C4-2B (cell line): ENCODE data around the gene USH2A.
"Not testable (repeated sequence)": the region's sequence is repeated elsewhere in the genome, so short reads cannot be mapped to it uniquely, and the experiment has no call there.

Source experiments
- H3K27ac ChIP-seq: fragments of 450-650 bp; 2 replicates; pipeline ENCODE4 v1.5.1; 2017
- ZFX ChIP-seq: fragments of 450-650 bp; IDR thresholded peaks from 2 replicates; pipeline ENCODE4 v1.6.1; 2017
- TF ChIP-seq, protein P1 (sequence below): fragments of 450-650 bp; conservative IDR thresholded peaks from 2 replicates; pipeline ENCODE4 v1.5.1; 2017; ENCODE audit warnings: mild to moderate bottlenecking

Gene USH2A

DNA sequence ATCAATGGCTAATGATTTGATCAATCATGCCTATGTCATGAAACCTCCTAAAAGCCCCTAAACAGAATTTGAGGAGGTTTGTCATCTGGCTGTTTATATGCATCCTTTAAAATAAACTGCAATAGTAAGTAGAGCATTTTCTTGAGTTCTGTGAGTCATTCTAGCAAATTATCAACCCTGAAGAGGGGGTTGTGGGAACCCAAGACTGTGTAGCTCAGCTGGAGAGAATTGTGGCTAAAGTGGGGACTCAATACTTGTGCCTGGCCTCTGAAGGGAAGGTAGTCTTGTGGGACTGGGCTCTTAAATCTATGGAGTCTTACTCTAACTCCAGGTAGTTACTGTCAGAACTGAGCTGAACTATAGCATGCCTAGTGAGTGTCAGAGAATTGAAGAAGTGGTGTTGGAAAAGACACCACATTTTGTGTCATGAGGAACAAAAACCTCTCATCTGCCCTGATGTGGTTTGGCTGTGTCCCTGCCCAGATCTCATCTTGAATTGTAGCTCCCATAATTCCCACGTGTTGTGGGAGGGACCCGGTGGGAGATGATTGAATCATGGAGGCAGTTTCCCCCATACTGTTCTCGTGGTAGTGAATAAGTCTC, 402.4 kb downstream of the USH2A start:
- H3K27ac ChIP-seq, result no peak overlapping the region
- TF ChIP-seq ZFX, result no peak
- TF ChIP-seq, protein P1, sequence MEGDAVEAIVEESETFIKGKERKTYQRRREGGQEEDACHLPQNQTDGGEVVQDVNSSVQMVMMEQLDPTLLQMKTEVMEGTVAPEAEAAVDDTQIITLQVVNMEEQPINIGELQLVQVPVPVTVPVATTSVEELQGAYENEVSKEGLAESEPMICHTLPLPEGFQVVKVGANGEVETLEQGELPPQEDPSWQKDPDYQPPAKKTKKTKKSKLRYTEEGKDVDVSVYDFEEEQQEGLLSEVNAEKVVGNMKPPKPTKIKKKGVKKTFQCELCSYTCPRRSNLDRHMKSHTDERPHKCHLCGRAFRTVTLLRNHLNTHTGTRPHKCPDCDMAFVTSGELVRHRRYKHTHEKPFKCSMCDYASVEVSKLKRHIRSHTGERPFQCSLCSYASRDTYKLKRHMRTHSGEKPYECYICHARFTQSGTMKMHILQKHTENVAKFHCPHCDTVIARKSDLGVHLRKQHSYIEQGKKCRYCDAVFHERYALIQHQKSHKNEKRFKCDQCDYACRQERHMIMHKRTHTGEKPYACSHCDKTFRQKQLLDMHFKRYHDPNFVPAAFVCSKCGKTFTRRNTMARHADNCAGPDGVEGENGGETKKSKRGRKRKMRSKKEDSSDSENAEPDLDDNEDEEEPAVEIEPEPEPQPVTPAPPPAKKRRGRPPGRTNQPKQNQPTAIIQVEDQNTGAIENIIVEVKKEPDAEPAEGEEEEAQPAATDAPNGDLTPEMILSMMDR, result no peak

DNA sequence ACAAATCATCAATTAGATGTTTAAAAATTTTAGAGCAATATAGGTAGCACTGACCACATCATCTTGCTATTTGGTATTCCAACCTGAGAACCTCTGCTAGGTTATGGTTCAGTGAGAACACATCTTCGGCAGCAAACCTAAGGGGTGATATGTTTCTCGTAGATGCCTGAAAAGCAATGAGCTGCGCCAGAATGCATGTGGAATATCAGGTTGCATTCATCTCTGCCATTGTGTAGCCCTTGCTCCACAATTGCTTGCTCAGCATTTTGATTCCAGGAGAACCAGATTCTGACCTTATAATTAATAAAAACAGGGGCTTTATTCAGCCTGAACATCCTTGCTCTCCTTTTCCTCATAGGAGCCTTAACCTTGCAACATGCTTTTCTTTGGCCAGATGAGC, 408.1 kb downstream of the USH2A start:
- no peak for TF ChIP-seq ZFX
- TF ChIP-seq, protein P1, result no peak
- no peak overlapping the region for H3K27ac ChIP-seq

DNA sequence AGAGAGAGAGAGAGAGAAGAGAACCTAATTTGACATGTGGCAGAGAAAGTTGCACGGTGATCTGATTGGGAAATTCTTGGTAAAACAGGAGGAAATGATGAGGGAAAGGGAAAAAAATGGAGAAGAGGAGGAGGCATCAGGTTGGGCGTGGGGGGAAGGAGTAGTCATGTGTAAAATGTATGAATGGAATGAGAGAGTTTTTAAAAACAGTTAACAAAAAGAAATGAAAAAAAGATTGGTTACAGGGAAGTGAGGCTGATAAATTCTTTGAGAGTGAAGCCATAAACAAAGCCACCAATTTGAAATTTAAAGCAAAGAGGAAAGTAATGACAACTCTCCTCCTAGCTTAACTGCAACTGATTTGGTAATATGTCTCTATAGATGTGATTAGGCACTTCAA, 409.2 kb downstream of the USH2A start:
- TF ChIP-seq ZFX, result no peak
- TF ChIP-seq, protein P1, result no peak
- H3K27ac ChIP-seq, result no peak overlapping the region

DNA sequence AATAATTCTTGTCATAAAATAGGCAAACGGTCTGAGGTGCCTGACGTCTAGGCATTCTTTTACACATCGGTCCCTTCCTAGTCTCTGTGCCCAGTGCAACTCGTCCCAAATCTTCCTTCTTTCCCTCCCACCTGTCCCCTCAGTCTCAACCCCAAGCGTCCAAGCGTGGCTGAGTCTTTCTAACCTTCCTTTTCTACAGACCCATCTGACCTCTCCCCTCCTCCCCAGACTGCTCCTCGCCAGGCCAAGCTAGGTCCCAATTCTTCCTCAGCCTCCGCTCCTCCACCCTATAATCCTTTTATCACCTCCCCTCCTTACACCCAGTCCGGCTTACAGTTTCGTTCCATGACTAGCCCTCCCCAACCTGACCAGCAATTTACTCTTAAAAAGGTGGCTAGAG, 413.8 kb downstream of the USH2A start:
- H3K27ac ChIP-seq, result not testable (repeated sequence)

DNA sequence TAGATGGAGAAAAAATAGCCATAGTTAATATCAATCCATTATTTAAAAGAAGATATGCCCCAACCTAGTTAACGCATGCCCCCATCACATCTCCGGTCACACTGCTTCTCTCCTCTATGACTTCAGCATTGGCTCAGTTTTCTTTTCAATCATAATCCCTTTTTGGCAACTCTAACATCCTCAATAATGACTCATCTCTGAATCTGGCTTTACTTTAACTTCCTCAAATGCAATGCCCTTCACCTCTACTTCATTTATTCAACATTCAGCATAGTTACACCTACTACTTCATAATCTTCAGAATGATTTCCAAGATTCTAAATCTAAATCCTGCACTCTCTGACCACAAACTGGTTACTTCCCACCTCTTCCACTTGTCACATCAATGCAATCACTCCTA, 417.3 kb downstream of the USH2A start:
- no peak overlapping the region for H3K27ac ChIP-seq

DNA sequence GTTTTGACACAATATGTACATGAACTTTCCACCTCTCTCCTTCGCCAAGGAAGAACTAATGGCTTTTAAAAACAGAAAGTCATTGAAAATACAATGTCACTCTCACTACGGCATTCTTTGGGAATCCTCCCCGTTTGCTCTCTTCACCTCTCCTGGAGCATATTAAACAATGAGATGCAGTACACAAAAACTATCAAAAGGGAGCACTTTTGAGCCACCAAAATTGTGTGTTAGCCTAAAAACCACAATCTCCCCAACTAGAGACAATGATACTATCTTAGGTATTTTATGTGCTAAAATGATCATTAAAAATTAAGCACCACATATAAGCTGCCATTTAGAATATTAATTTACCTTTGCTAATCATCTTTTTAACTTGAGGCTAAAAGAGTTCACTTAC, 430.6 kb downstream of the USH2A start:
- no peak overlapping the region for H3K27ac ChIP-seq
- TF ChIP-seq, protein P1, result peak; percentile 41
- no peak for TF ChIP-seq ZFX

More for the DNA sequence above, 417.3 kb downstream of the USH2A start:
- TF ChIP-seq ZFX, result no peak
- TF ChIP-seq, protein P1, result no peak

DNA sequence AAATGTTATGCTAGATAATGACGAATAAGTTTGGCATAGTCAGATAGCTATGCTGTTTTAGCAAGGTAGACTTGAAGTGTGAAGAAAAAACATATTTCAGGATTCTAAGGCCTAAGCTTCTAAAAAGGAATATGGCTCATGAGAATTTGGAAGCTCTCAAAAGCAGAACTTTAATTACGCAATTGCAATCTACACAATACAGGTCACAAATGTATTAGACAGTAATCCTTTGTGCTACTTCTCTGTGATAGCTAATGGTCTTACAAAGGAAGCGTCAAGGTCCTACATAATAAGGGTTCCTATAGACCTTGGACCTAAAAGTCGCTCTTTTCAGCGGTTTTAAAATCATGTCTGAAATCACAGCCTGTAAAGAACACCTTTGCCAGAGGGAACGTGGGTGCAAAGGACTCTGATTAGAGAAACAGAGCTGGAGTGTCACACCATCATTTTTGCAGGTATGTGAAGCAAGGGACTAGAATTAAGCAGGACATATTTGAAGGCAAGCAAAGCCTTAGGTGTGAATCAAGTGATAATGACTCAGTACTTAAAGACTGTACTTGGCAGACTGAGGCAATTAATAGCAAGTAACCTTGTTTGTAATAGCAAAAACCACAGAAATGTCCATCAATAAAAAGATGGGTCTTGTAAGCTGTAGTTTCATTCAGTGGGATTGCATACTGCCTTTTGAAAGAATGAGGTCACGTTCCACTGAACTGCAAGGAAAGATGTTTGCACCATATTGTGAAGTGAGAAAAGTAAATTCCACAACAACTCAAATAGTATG, 436.0 kb downstream of the USH2A start:
- TF ChIP-seq ZFX, result no peak
- TF ChIP-seq, protein P1, result no peak
- no peak overlapping the region for H3K27ac ChIP-seq

DNA sequence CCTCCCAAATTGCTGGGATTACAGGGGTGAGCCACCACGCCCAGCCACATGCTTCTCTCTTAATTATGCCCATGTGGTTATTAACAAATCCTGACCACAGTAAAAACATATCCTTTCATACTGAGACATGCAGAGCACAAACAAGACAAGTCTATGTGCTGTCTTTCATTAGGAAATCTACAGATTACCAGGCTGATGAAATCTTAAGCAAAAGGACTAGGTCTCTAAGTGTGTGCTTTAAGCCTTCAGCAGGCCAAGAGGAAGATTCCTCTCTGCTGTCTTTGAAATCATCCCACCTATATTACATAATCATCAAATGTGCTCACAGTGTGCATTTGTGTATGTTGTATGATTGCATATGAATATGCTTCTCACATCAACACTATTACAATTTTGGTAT, 436.8 kb downstream of the USH2A start:
- TF ChIP-seq ZFX, result no peak
- TF ChIP-seq, protein P1, result no peak
- no peak overlapping the region for H3K27ac ChIP-seq
